T follicular helper cell (primary cell): ENCODE data around the gene SRP68.
"Not testable (repeated sequence)": the region's sequence is repeated elsewhere in the genome, so short reads cannot be mapped to it uniquely, and the experiment has no call there.

ENCODE experiments used
- DNase-seq: peaks from one replicate; pipeline ENCODE4 v3.0.0-alpha.2; 2020; ENCODE audit warnings: low read depth

The SRP68 gene

GRCh38 chr17:76046064-76046463 lies 26.3 kb downstream of the SRP68 start:
- no peak for DNase-seq

- DNase-seq, result not testable (repeated sequence)
These were observed 27.8 kb downstream of the SRP68 start for GRCh38 chr17:76044475-76045007.

- DNase-seq, result not testable (repeated sequence)
These were observed 29.4 kb downstream of the SRP68 start for GRCh38 chr17:76042868-76043267.

GRCh38 chr17:76040376-76040775 lies 31.9 kb downstream of the SRP68 start:
- DNase-seq, result no peak

GRCh38 chr17:76039121-76039520 lies 33.2 kb downstream of the SRP68 start:
- DNase-seq, result no peak

- DNase-seq, result no peak
These were observed 34.3 kb downstream of the SRP68 start for GRCh38 chr17:76038050-76038449.

- DNase-seq, result no peak
These were observed 35.6 kb downstream of the SRP68 start for GRCh38 chr17:76036497-76037261.

- no peak for DNase-seq
These were observed 37.6 kb downstream of the SRP68 start for GRCh38 chr17:76034428-76035350.

- DNase-seq, result no peak
These were observed 39.2 kb downstream of the SRP68 start for GRCh38 chr17:76033139-76033538.

GRCh38 chr17:76032780-76033108 lies 39.6 kb downstream of the SRP68 start:
- DNase-seq, result no peak

GRCh38 chr17:76032073-76032779 lies 40.1 kb downstream of the SRP68 start:
- DNase-seq, result no peak

GRCh38 chr17:76027159-76027839 lies 45.0 kb downstream of the SRP68 start, which contains the start of gene EVPL:
EVPL (minus strand) TSS chr17:76027306; CDS start chr17:76027198, 108 bp downstream.
- no peak for DNase-seq

GRCh38 chr17:76026714-76027158 lies 45.6 kb downstream of the SRP68 start:
- no peak for DNase-seq

- DNase-seq, result no peak
These were observed 47.0 kb downstream of the SRP68 start for GRCh38 chr17:76025294-76025693.

- DNase-seq, result no peak
These were observed 48.0 kb downstream of the SRP68 start for GRCh38 chr17:76024353-76024752.

GRCh38 chr17:76023900-76024237 lies 48.4 kb downstream of the SRP68 start:
- DNase-seq, result no peak

- DNase-seq, result no peak
These were observed 49.1 kb downstream of the SRP68 start for GRCh38 chr17:76022973-76023899.

- no peak for DNase-seq
These were observed 50.0 kb downstream of the SRP68 start for GRCh38 chr17:76022285-76022684.

GRCh38 chr17:76019833-76020467 lies 52.4 kb downstream of the SRP68 start:
- no peak for DNase-seq

GRCh38 chr17:76018801-76019200 lies 53.5 kb downstream of the SRP68 start:
- DNase-seq, result no peak
